Measurements from ENCODE around the gene OXCT2.

- TF ChIP-seq CTCF (IDR thresholded peaks at IDR 0.05) (no peak), EZH2 (IDR thresholded peaks at IDR 0.05; ENCODE audit: borderline replicate concordance, insufficient read depth, low read depth, low read length, poor library complexity, severe bottlenecking) (no peak)
Measured at GRCh38 chr1:39776886-39777285, 5.7 kb upstream of the OXCT2 start.
